Measurements from ENCODE around the gene NUDT3. TPM values are rescaled to one million over a fixed set of nuclear protein-coding genes. Genes with fewer than 3 reads are reported as not detected.

The NUDT3 gene
- polyA plus RNA-seq, 1 of the 3 experiments (the other 2 are of a cell fraction), result 11.9 TPM

GRCh38 chr6:34439442-34439841 lies 47.0 kb upstream of the NUDT3 start (continued):
- no peak for TF ChIP-seq RXRA (IDR thresholded peaks at IDR 0.05; ENCODE audit: borderline replicate concordance, low read depth)
- no peak for TF ChIP-seq RFX5 (IDR thresholded peaks at IDR 0.05; ENCODE audit: low read length)

DNA sequence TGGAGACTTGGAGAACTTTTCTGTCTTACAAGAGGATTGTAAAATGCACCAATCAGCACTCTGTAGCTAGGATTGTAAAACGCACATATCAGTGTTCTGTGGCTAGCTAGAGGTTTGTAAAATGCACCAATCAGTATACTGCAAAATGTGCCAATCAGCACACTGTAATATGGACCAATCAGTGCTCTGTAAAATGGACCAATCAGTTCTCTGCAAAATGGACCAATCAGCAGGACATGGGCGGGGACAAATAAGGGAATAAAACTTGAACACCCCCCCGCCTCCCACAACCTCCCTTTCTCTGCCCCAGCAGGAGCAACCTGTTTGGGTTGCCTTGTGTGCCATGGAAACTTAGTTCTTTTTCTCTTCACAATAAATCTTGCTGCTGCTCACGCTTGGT lies 46.2 kb upstream of the NUDT3 start:
- Histone ChIP-seq H3K36me3 (replicated peaks in 1 of 2; ENCODE audit: control insufficient read depth in 1 of 2, insufficient read depth in 2 of 2, low read length in 1 of 2) (no peaks in the 10 kb centered on the region), H2AFZ (ENCODE audit: low read depth) (no peak overlapping the region), H3K4me1 (ENCODE audit: control insufficient read depth in 1 of 2, insufficient read depth in 2 of 2, low read depth in 1 of 2, low read length in 1 of 2) (no peaks in the 10 kb centered on the region), H4K20me1 (ENCODE audit: insufficient read depth) (no peaks in the 10 kb centered on the region), H3F3A (replicated peaks; ENCODE audit: insufficient read depth) (no peaks in the 10 kb centered on the region), H3K9ac (no peak overlapping the region), H3K4me2 (no peak overlapping the region), H3K27ac (ENCODE audit: low read depth in 2 of 2, low read length in 1 of 2) (no peak overlapping the region), H3K79me2 (ENCODE audit: insufficient read depth) (no peaks in the 10 kb centered on the region), H3K9me2 (no peaks in the 10 kb centered on the region), H3K4me3 (ENCODE audit: low read depth in 2 of 2, low read length in 1 of 2) (no peak overlapping the region), H3K27me3 (ENCODE audit: insufficient read depth) (no peaks in the 10 kb centered on the region), H3K9me3 (no peaks in the 10 kb centered on the region)
- DNase-seq, result no peak
- no peak for TF ChIP-seq NRF1 (IDR thresholded peaks at IDR 0.05; ENCODE audit: low read depth, low read length)
- TF ChIP-seq IRF3 (IDR thresholded peaks at IDR 0.05; ENCODE audit: low read depth, low read length), result no peak
- TF ChIP-seq, protein P1, sequence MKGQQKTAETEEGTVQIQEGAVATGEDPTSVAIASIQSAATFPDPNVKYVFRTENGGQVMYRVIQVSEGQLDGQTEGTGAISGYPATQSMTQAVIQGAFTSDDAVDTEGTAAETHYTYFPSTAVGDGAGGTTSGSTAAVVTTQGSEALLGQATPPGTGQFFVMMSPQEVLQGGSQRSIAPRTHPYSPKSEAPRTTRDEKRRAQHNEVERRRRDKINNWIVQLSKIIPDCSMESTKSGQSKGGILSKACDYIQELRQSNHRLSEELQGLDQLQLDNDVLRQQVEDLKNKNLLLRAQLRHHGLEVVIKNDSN (IDR thresholded peaks at IDR 0.05; ENCODE audit: borderline replicate concordance, low read depth), result no peak
- no peak for TF ChIP-seq TCF12 (IDR thresholded peaks at IDR 0.05)
- no peak for TF ChIP-seq RAD21 (IDR thresholded peaks at IDR 0.05; ENCODE audit: low read length)
- TF ChIP-seq EP300 (IDR thresholded peaks at IDR 0.05; ENCODE audit: borderline replicate concordance in 1 of 2, low read depth in 1 of 2, low read length in 1 of 2), result no peak
- TF ChIP-seq GATA2 (CRISPR knock-in tag; IDR thresholded peaks at IDR 0.05), result no peak
- no peak for TF ChIP-seq JUND (IDR thresholded peaks at IDR 0.05)
- no peak for TF ChIP-seq CTCF (IDR thresholded peaks at IDR 0.05)
- no peak for TF ChIP-seq YY1 (IDR thresholded peaks at IDR 0.05; ENCODE audit: low read depth)
- TF ChIP-seq RXRA (IDR thresholded peaks at IDR 0.05; ENCODE audit: borderline replicate concordance, low read depth), result no peak
- TF ChIP-seq, protein P2, sequence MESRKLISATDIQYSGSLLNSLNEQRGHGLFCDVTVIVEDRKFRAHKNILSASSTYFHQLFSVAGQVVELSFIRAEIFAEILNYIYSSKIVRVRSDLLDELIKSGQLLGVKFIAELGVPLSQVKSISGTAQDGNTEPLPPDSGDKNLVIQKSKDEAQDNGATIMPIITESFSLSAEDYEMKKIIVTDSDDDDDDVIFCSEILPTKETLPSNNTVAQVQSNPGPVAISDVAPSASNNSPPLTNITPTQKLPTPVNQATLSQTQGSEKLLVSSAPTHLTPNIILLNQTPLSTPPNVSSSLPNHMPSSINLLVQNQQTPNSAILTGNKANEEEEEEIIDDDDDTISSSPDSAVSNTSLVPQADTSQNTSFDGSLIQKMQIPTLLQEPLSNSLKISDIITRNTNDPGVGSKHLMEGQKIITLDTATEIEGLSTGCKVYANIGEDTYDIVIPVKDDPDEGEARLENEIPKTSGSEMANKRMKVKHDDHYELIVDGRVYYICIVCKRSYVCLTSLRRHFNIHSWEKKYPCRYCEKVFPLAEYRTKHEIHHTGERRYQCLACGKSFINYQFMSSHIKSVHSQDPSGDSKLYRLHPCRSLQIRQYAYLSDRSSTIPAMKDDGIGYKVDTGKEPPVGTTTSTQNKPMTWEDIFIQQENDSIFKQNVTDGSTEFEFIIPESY (IDR thresholded peaks at IDR 0.05; ENCODE audit: borderline replicate concordance, low read depth), result no peak
- no peak for TF ChIP-seq SIN3A (IDR thresholded peaks at IDR 0.05; ENCODE audit: borderline replicate concordance, low read depth, low read length)
- no peak for TF ChIP-seq FOXM1 (IDR thresholded peaks at IDR 0.05; ENCODE audit: low read depth)
- no peak for TF ChIP-seq RCOR1 (IDR thresholded peaks at IDR 0.05; ENCODE audit: low read length)
- POLR2A ChIA-PET, result no interaction called here
- WGBS (ENCODE audit: low lambda C conversion rate), result 84% methylated on average over 2 of the region's 4 CpGs
- CTCF ChIA-PET, result interaction anchor here (0.6 to 1.2 kb wide), 3 partner anchors 9 to 144 kb away, joined by 3 read pairs; no protein-coding TSS in a partner anchor
